ENCODE measurements around the gene DLGAP1. TPM values are rescaled to one million over a fixed set of nuclear protein-coding genes. Genes with fewer than 3 reads are reported as not detected.

Gene DLGAP1
- total and polyA plus RNA-seq, 2 of the 4 experiments (the other 2 are of a cell fraction) = under 0.01 to 0.09 TPM

DNA sequence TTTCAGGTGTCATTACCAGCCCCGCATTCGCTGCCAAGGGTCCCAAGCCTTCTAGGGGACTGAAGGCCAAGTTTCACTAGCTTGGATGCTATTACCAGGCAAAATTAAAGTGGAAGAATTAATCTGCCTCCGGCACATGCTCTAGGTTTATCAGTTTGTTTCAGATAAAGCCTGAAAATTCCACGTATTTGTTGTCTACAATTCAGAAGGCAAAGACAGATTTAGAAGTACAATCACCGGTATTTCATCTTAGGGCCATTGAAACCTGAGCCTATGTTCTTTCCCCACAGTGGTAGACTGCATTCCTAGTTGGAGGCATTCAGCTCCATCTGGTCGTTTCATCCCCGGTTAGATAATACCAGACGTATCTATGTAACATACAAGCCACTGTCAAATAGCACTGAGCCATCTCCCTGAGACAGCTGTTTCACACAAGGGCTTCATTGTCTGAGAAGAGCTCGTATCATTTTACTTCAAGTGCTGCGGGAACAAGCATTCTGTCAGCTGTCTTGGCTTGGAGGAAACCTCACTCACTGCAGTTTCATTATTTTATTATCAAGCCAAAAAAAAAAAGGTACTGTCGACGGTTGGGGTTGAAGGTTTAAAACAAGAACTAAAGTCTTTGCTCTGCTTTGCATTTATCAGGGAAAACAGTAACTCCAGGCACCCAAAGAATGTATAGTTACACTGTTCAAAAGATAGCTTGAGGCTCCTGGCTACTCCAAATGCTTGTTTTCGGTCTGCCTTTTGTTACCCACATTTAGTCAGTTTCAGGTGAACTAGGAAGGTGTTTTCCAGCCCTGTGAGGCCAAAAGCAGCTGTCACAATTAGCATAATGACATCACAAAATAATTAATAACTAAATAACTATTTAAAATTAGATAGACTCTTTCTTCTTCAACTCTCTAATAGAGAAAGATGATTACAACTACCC, 928.4 kb downstream of the DLGAP1 start:
- no peak overlapping the region for H3K4me3 ChIP-seq (ENCODE audit: insufficient read depth, low read depth, low read length)
- peak; percentile 85 for DNase-seq
- no peak for TF ChIP-seq FOS (IDR thresholded peaks at IDR 0.05; ENCODE audit: low read depth, low read length)
- no peak for TF ChIP-seq USF2 (IDR thresholded peaks at IDR 0.05; ENCODE audit: low read depth, low read length)
- no peak for TF ChIP-seq SMC3 (IDR thresholded peaks at IDR 0.05; ENCODE audit: low read depth, low read length)
- no peak for TF ChIP-seq CEBPB (IDR thresholded peaks at IDR 0.05; ENCODE audit: low read depth, low read length)
- TF ChIP-seq RFX5 (IDR thresholded peaks at IDR 0.05; ENCODE audit: low read depth, low read length) = no peak
- TF ChIP-seq BHLHE40 (IDR thresholded peaks at IDR 0.05; ENCODE audit: low read depth, low read length) = no peak
- no peak for TF ChIP-seq POLR2A (IDR thresholded peaks at IDR 0.05; ENCODE audit: low read depth, low read length)
- TF ChIP-seq CHD1 (IDR thresholded peaks at IDR 0.05; ENCODE audit: low read depth, low read length) = no peak
- TF ChIP-seq CTCF (conservative IDR thresholded peaks at IDR 0.05; ENCODE audit: low read depth, low read length) = no peak
- TF ChIP-seq MAZ (IDR thresholded peaks at IDR 0.05; ENCODE audit: borderline replicate concordance, low read depth, low read length) = no peak
- TF ChIP-seq MAFK (IDR thresholded peaks at IDR 0.05; ENCODE audit: low read depth, low read length) = no peak
- TF ChIP-seq RAD21 (IDR thresholded peaks at IDR 0.05; ENCODE audit: low read length) = no peak
- no peak for TF ChIP-seq ELK1 (IDR thresholded peaks at IDR 0.05; ENCODE audit: borderline replicate concordance, low read depth, low read length)
- TF ChIP-seq NFE2L2 (IDR thresholded peaks at IDR 0.05; ENCODE audit: low read depth, low read length) = no peak
- no peak for TF ChIP-seq MXI1 (IDR thresholded peaks at IDR 0.05; ENCODE audit: borderline replicate concordance, low read depth, low read length)

More for the DNA sequence above, 928.4 kb downstream of the DLGAP1 start:
- Histone ChIP-seq H3K4me1 (ENCODE audit: control insufficient read depth, insufficient read depth, low read length) (peaks cover 2% of the 10 kb centered on the region; the same call in 1 of the 2 replicates), H3K18ac (ENCODE audit: low read depth, low read length) (no peak overlapping the region), H3K27ac (ENCODE audit: insufficient read depth, low read length) (no peak overlapping the region), H4K91ac (ENCODE audit: insufficient read depth, low read depth, low read length) (no peak overlapping the region), H3K36me3 (ENCODE audit: control insufficient read depth, insufficient read depth, low read length) (no peaks in the 10 kb centered on the region), H3K23ac (ENCODE audit: low read depth, low read length) (no peak overlapping the region), H3K9me1 (ENCODE audit: insufficient read depth, low read length) (no peaks in the 10 kb centered on the region), H3K56ac (ENCODE audit: extremely low read depth, insufficient read depth, low read length) (no peak overlapping the region), H2BK5ac (ENCODE audit: low read depth, low read length, poor library complexity, severe bottlenecking) (no peak overlapping the region), H4K20me1 (ENCODE audit: insufficient read depth, low read length) (no peaks in the 10 kb centered on the region), H3K79me1 (ENCODE audit: low read depth in 1 of 2, low read length in 2 of 2) (no peaks in the 10 kb centered on the region), H3K9me3 (ENCODE audit: control insufficient read depth, insufficient read depth, low read length) (peaks cover 3% of the 10 kb centered on the region; the same call in 1 of the 2 replicates), H2AK5ac (ENCODE audit: low read depth, low read length) (no peak overlapping the region), H2BK20ac (ENCODE audit: low read depth, low read length) (no peak overlapping the region), H3K14ac (replicated peaks; ENCODE audit: low read depth, low read length) (no peak overlapping the region), H3K4ac (ENCODE audit: low read depth, low read length) (no peak overlapping the region), H3K4me2 (ENCODE audit: low read depth, low read length) (peak overlapping the region; percentile 3; the same call in 1 of the 2 replicates), H2BK15ac (ENCODE audit: low read depth, low read length) (no peak overlapping the region), H3K9ac (ENCODE audit: low read depth, low read length) (no peak overlapping the region), H4K8ac (ENCODE audit: low read depth in 2 of 2, low read length in 2 of 2) (no peak overlapping the region), H4K5ac (ENCODE audit: low read depth, low read length) (no peak overlapping the region), H2BK120ac (ENCODE audit: low read depth, low read length) (no peak overlapping the region), H3K27me3 (ENCODE audit: control insufficient read depth, insufficient read depth, low read length) (no peaks in the 10 kb centered on the region), H2AFZ (replicated peaks; ENCODE audit: low read length, poor library complexity) (no peak overlapping the region), H2AK9ac (replicated peaks; ENCODE audit: low read depth, low read length, poor library complexity) (no peak overlapping the region)
- dilution Hi-C loops (cut with HindIII; ENCODE audit: low sequenced_read_pairs, unreplicated experiment) = no loop called here
- ChIA-PET POLR2A (ENCODE audit: unreplicated experiment) (no interaction called here), CTCF (no interaction called here)
- no TSS peak for BruUV-seq (replicated peaks)
- in situ Hi-C loops (cut with MboI; ENCODE audit: low sequenced_read_pairs) = no loop called here
- WGBS, 2 experiments (ENCODE audit: extremely low coverage in 2 of 2, insufficient read length in 1 of 2) = 43% methylated on average over 2 of the region's 13 CpGs; no CpG with 5 or more reads in 1 of the 2 experiments
- ATAC-seq (ENCODE audit: low read depth) = peak; percentile 89
- intact Hi-C loops (cut with micrococcal nuclease) = no loop called here
